Sigmoid colon (tissue), 7 donors: ENCODE results near the gene NELL2. TPM values are rescaled to one million over a fixed set of nuclear protein-coding genes. Genes with fewer than 3 reads are reported as not detected.
"Not testable (repeated sequence)": the region's sequence is repeated elsewhere in the genome, so short reads cannot be mapped to it uniquely, and the experiment has no call there.

Source experiments
- DNase-seq: peaks from one replicate; pipeline ENCODE4 v3.0.0-alpha.2; 2019
- H3K27ac ChIP-seq, 4 donors: fragments of 200-600 bp; sonication (generic); one replicate each; pipeline ENCODE4 v1.5.1; 2016 to 2019; ENCODE audit warnings: mild to moderate bottlenecking in 1 of 4
- H3K27me3 ChIP-seq, 3 donors: fragments of 200-600 bp; sonication (generic); one replicate each; pipeline ENCODE4 v1.5.1; 2019; ENCODE audit warnings: mild to moderate bottlenecking in 1 of 3
- H3K36me3 ChIP-seq, 4 donors: fragments of 200-600 bp; sonication (generic); one replicate each; pipeline ENCODE4 v1.5.1; 2016 to 2019
- H3K4me1 ChIP-seq, 4 donors: fragments of 200-600 bp; sonication (generic); one replicate each; pipeline ENCODE4 v1.5.1; 2017 to 2019
- H3K4me3 ChIP-seq, 4 donors: fragments of 200-600 bp; sonication (generic); one replicate each; pipeline ENCODE4 v1.5.1; 2017 to 2019; ENCODE audit warnings: mild to moderate bottlenecking in 2 of 4, moderate library complexity in 1 of 4
- H3K9me3 ChIP-seq, 4 donors: fragments of 200-600 bp in 3 of 4; sonication (generic) in 3 of 4; one replicate each; pipeline versions ENCODE4 v1.5.1 to v1.6.1; 2013 to 2019
- CTCF ChIP-seq, 4 experiments: fragments of 450-650 bp in 3 of 4; fragments of 200-600 bp in 1 of 4; IDR thresholded peaks; one replicate each; pipeline ENCODE4 v1.5.1; 2016 to 2019; ENCODE audit warnings: antibody characterized with exemption in 4 of 4, mild to moderate bottlenecking in 3 of 4, moderate library complexity in 2 of 4
- EP300 ChIP-seq, 4 donors: sonication (generic); formaldehyde crosslinking; IDR thresholded peaks; one replicate each; pipeline ENCODE4 v1.6.1; 2017; ENCODE audit warnings: antibody characterized with exemption in 4 of 4
- POLR2A ChIP-seq, 2 donors: fragments of 450-650 bp; IDR thresholded peaks; one replicate each; pipeline ENCODE4 v1.6.1; 2016; ENCODE audit warnings: antibody characterized with exemption in 2 of 2, mild to moderate bottlenecking in 2 of 2, moderate library complexity in 2 of 2
- POLR2AphosphoS5 ChIP-seq, 4 donors: sonication (generic); formaldehyde crosslinking; IDR thresholded peaks; one replicate each; pipeline ENCODE4 v1.6.1; 2017; ENCODE audit warnings: antibody characterized with exemption in 4 of 4
- WGBS, 2 donors: extraction: QIAGEN DNeasy Blood & Tissue Kit; methylation state at CpG; one replicate each; pipeline ENCODE4 v1.1.7; 2013; 5-methylcytosine and 5-hydroxymethylcytosine counted together
- intact Hi-C: fragments of 100-400 bp; cut with DNase I; formaldehyde crosslinking; loops from one replicate; pipeline ENCODE4 v1.15.1; 2023
- polyA plus RNA-seq, 3 donors: library from polyadenylated mRNA; stranded (reverse); fragments of 200-250 nt; gene quantifications; one replicate each; pipeline ENCODE4 v1.2.3, GENCODE V29; 2013
- total RNA-seq, 4 donors: library from RNA; depleted of rRNA; stranded (reverse); fragments of >200 nt; gene quantifications; one replicate each; pipeline ENCODE4 v1.1.0, GENCODE V29; 2016
- donor health status: healthy with polysubstance abuse.
- donor health status: Bipolar disorder and iron deficiency.
- donor health status: healthy.

Gene NELL2
- total and polyA plus RNA-seq, 7 donors, result 0.60 to 14.7 (median 3.9) TPM

- no peaks in the 10 kb centered on the region for H3K4me1 ChIP-seq
- H3K27ac ChIP-seq, result no peak overlapping the region
- 41 to 76% methylated on average over 3 of the region's 3 CpGs for WGBS, 2 donors
- no peak overlapping the region for H3K4me3 ChIP-seq
- H3K36me3 ChIP-seq, result no peaks in the 10 kb centered on the region
- no peaks in the 10 kb centered on the region for H3K27me3 ChIP-seq
- DNase-seq, result no peak
- intact Hi-C loops, result no loop called here
- no peak for TF ChIP-seq POLR2AphosphoS5 (IDR thresholded peaks at IDR 0.05)
- TF ChIP-seq EP300 (IDR thresholded peaks at IDR 0.05), result no peak
- no peak for TF ChIP-seq POLR2A (IDR thresholded peaks at IDR 0.05)
- no peak for TF ChIP-seq CTCF (IDR thresholded peaks at IDR 0.05)
- H3K9me3 ChIP-seq, result no peaks in the 10 kb centered on the region
Observed at GRCh38 chr12:44763021-44763420, 113.1 kb downstream of the NELL2 start.

- DNase-seq, result no peak
- intact Hi-C loops, result no loop called here
- TF ChIP-seq CTCF (IDR thresholded peaks at IDR 0.05) (no peak), POLR2AphosphoS5 (IDR thresholded peaks at IDR 0.05) (no peak), EP300 (IDR thresholded peaks at IDR 0.05) (no peak), POLR2A (IDR thresholded peaks at IDR 0.05) (no peak)
- H3K9me3 ChIP-seq, result no peaks in the 10 kb centered on the region
- no peak overlapping the region for H3K4me3 ChIP-seq
- no peaks in the 10 kb centered on the region for H3K4me1 ChIP-seq
- WGBS, 2 donors, result 92 to 98% methylated on average over 1 of the region's 1 CpG
- H3K27me3 ChIP-seq, result no peaks in the 10 kb centered on the region
- H3K36me3 ChIP-seq, result no peaks in the 10 kb centered on the region
- H3K27ac ChIP-seq, result no peak overlapping the region
Observed at GRCh38 chr12:44759289-44759688, 116.8 kb downstream of the NELL2 start.

GRCh38 chr12:44750468-44750867, 125.6 kb downstream of the NELL2 start:
- TF ChIP-seq POLR2AphosphoS5 (IDR thresholded peaks at IDR 0.05), result no peak
- no peak for TF ChIP-seq EP300 (IDR thresholded peaks at IDR 0.05)
- no peak overlapping the region for H3K4me3 ChIP-seq
- 83 to 85% methylated on average over 3 of the region's 3 CpGs for WGBS, 2 donors
- no peak overlapping the region for H3K27ac ChIP-seq
- no peaks in the 10 kb centered on the region for H3K36me3 ChIP-seq
- H3K27me3 ChIP-seq, result no peaks in the 10 kb centered on the region
- intact Hi-C loops, result no loop called here
- DNase-seq, result no peak
- no peaks in the 10 kb centered on the region for H3K9me3 ChIP-seq
- no peaks in the 10 kb centered on the region for H3K4me1 ChIP-seq

GRCh38 chr12:44749566-44749965, 126.5 kb downstream of the NELL2 start:
- Histone ChIP-seq H3K9me3 (no peaks in the 10 kb centered on the region), H3K36me3 (no peaks in the 10 kb centered on the region), H3K27ac (no peak overlapping the region), H3K27me3 (no peaks in the 10 kb centered on the region), H3K4me1 (no peaks in the 10 kb centered on the region), H3K4me3 (no peak overlapping the region)
- DNase-seq, result no peak
- 74 to 76% methylated on average over 6 of the region's 6 CpGs for WGBS, 2 donors
- TF ChIP-seq EP300 (IDR thresholded peaks at IDR 0.05) (no peak), CTCF (IDR thresholded peaks at IDR 0.05) (no peak), POLR2A (IDR thresholded peaks at IDR 0.05) (no peak)
- intact Hi-C loops, result no loop called here

- TF ChIP-seq EP300 (IDR thresholded peaks at IDR 0.05) (no peak), POLR2A (IDR thresholded peaks at IDR 0.05) (no peak), CTCF (IDR thresholded peaks at IDR 0.05) (no peak), POLR2AphosphoS5 (IDR thresholded peaks at IDR 0.05) (no peak)
- no peaks in the 10 kb centered on the region for H3K27me3 ChIP-seq
- no peaks in the 10 kb centered on the region for H3K9me3 ChIP-seq
- H3K27ac ChIP-seq, result no peak overlapping the region
- 59 to 78% methylated on average over 3 of the region's 3 CpGs for WGBS, 2 donors
- intact Hi-C loops, result no loop called here
- DNase-seq, result no peak
- no peaks in the 10 kb centered on the region for H3K4me1 ChIP-seq
- no peaks in the 10 kb centered on the region for H3K36me3 ChIP-seq
- no peak overlapping the region for H3K4me3 ChIP-seq
Observed at GRCh38 chr12:44748950-44749468, 127.1 kb downstream of the NELL2 start.

- DNase-seq, H3K4me3 ChIP-seq, H3K36me3 ChIP-seq, H3K4me1 ChIP-seq, intact Hi-C loops, H3K9me3 ChIP-seq, H3K27me3 ChIP-seq, H3K27ac ChIP-seq: not testable (repeated sequence)
- WGBS, 2 donors, result 95 to 96% methylated on average over 16 of the region's 17 CpGs
Observed at GRCh38 chr12:44741292-44741980, 134.7 kb downstream of the NELL2 start.
